HFFc6 (cell line): Measurements from ENCODE around the gene KLHL29. TPM values are rescaled to one million over a fixed set of nuclear protein-coding genes. Genes with fewer than 3 reads are reported as not detected.

Source experiments
- DNase-seq: peaks from one replicate; pipeline ENCODE4 v3.0.0-alpha.2; 2018
- H3K27ac Mint-ChIP-seq: 2 replicates; pipeline ENCODE4 v1.8.0; 2020; ENCODE audit warnings: mild to moderate bottlenecking, mixed read lengths
- H3K27me3 Mint-ChIP-seq: 2 replicates; pipeline ENCODE4 v1.8.0; 2021; ENCODE audit warnings: mild to moderate bottlenecking, moderate library complexity, mixed read lengths; ENCODE audit not compliant: insufficient read depth
- H3K36me3 Mint-ChIP-seq: 2 replicates; pipeline ENCODE4 v1.8.0; 2021; ENCODE audit warnings: low read depth, mixed read lengths
- H3K4me1 Mint-ChIP-seq: 2 replicates; pipeline ENCODE4 v1.8.0; 2020; ENCODE audit warnings: low read depth, mixed read lengths
- H3K4me3 Mint-ChIP-seq: 2 replicates; pipeline ENCODE4 v1.8.0; 2020; ENCODE audit warnings: mild to moderate bottlenecking, moderate library complexity, mixed read lengths
- H3K9me3 Mint-ChIP-seq: 2 replicates; pipeline ENCODE4 v1.8.0; 2020; ENCODE audit warnings: mild to moderate bottlenecking, mixed read lengths
- total RNA-seq, 6 experiments: library from RNA; stranded (reverse); fragmentation: NEBNext Ultra II Directional; extraction: Animal tissue kit (Norgen Biotek cat#: 25700); gene quantifications; 2 replicates in 1 of 6; 3 replicates in 5 of 6; pipeline ENCODE4 v1.2.3, GENCODE V29; 2021
- TF ChIP-seq, protein P1 (sequence below): fragments of 200-600 bp; sonication (generic); IDR thresholded peaks from 2 replicates; pipeline ENCODE4 v1.5.0; 2021; ENCODE audit warnings: antibody characterized with exemption, mild to moderate bottlenecking

Gene KLHL29
- total RNA-seq, 6 experiments from 2014 or later: 7.4 to 9.7 (median 8.6) TPM

DNA sequence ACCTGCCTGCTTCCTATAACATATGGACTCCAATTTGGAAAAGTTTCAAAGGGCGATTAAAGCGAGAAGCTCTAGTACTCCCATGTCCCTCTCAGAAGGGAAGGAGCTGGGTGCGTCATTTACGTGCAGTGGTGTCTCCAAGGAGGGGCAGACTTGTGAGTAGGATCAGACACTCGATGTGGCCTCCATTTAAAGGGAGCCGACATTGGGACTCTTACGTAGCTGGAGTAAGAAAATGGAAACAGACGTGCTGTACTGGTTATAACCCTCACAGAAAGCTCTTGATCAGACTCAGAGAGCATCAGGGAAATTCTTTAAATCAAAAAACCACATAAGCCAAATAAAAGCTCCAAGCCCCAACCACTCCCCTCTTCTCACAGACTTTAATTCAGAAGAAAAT, 198.5 kb downstream of the KLHL29 start:
- no peak for DNase-seq
- H3K27me3 Mint-ChIP-seq: peaks cover 4% of the 10 kb centered on the region; the same call in 1 of the 2 replicates

GRCh38 chr2:23584054-23584745, 199.2 kb downstream of the KLHL29 start:
- TF ChIP-seq, protein P1, sequence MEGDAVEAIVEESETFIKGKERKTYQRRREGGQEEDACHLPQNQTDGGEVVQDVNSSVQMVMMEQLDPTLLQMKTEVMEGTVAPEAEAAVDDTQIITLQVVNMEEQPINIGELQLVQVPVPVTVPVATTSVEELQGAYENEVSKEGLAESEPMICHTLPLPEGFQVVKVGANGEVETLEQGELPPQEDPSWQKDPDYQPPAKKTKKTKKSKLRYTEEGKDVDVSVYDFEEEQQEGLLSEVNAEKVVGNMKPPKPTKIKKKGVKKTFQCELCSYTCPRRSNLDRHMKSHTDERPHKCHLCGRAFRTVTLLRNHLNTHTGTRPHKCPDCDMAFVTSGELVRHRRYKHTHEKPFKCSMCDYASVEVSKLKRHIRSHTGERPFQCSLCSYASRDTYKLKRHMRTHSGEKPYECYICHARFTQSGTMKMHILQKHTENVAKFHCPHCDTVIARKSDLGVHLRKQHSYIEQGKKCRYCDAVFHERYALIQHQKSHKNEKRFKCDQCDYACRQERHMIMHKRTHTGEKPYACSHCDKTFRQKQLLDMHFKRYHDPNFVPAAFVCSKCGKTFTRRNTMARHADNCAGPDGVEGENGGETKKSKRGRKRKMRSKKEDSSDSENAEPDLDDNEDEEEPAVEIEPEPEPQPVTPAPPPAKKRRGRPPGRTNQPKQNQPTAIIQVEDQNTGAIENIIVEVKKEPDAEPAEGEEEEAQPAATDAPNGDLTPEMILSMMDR: no peak
- no peak overlapping the region for H3K4me3 Mint-ChIP-seq
- peaks cover 4% of the 10 kb centered on the region; the same call in 1 of the 2 replicates for H3K27me3 Mint-ChIP-seq
- H3K4me1 Mint-ChIP-seq: no peaks in the 10 kb centered on the region
- H3K27ac Mint-ChIP-seq: no peak overlapping the region
- DNase-seq: no peak
- H3K9me3 Mint-ChIP-seq: no peaks in the 10 kb centered on the region
- no peaks in the 10 kb centered on the region for H3K36me3 Mint-ChIP-seq

More for the DNA sequence above, 198.5 kb downstream of the KLHL29 start:
- Mint-ChIP-seq H3K27ac (no peak overlapping the region), H3K9me3 (no peaks in the 10 kb centered on the region), H3K36me3 (no peaks in the 10 kb centered on the region), H3K4me3 (no peak overlapping the region), H3K4me1 (no peaks in the 10 kb centered on the region)
- TF ChIP-seq, protein P1: no peak

DNA sequence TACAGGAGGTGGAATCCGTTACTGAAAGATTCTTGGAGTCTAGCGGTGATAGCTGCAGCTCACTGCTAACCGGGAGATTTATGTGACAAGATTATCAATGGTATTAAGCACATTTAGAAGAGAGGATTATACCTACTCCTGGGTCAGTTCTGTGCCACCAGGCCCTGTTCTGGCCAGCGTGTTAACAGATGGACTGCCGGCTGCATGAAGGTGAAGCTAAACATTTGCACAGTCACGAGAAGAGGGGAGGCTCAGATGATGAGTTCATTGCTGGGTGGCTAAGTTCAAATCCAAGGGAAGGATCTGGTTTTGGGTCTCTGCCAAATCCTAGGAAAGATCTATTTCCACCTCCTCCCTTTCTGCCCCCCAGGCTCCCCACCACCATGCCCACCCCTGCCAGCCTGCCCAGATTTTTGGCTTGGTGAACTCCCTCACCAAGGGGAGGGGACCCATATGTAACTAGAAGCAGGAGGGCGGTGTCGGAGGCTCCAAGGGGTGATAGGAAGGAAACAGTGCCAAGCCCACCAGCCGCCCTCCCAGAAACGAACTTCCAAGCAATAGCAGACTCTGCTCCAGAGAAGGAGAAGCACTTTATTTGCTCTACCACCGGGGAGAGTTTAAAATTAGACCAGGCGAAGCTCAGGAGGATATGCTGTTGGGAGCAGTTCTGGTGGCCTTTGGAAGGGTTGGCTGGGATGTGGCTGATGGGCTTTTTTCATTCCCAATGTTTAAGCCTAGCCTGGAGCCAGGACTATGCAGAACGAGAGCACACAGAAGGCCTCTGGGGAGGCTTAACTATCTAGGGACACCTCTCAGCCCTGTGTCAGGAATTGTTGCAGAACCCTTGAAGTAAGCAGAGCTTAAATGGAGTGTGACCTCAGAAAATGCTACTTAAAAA, 200.5 kb downstream of the KLHL29 start:
- H3K9me3 Mint-ChIP-seq: no peaks in the 10 kb centered on the region
- H3K27ac Mint-ChIP-seq: no peak overlapping the region
- no peak for DNase-seq
- H3K4me3 Mint-ChIP-seq: no peak overlapping the region
- H3K36me3 Mint-ChIP-seq: no peaks in the 10 kb centered on the region
- no peaks in the 10 kb centered on the region for H3K4me1 Mint-ChIP-seq
- H3K27me3 Mint-ChIP-seq: peaks cover 4% of the 10 kb centered on the region; the same call in 1 of the 2 replicates
- TF ChIP-seq, protein P1: no peak

DNA sequence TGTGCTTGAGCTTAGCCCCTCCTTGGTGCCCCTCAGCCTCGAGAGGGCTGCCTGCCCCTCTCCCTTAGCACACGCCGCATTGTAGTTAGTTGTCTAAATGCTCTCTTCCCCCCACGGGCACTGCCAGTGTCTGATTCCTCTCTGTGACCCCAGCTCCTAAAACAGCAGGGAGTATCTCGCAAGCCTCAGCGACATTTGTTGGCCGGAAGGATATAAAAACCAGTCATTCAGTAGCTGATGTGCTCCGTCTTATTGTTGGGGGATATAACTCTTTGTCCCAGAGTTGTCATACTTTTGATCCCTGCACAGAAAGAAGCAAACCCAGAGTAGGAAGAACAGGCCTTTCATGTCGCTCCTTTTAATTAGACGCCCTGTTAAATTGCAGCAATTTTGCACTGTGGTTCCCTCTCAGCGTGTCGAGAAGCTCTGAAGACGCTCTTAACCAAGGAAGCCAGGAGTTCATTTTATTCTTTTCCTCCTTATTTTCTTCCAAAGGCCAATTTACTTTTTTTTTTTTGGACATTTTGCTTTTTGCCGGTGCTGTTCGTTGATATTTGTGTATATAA, 201.8 kb downstream of the KLHL29 start:
- DNase-seq: no peak
- H3K4me3 Mint-ChIP-seq: no peak overlapping the region
- no peak overlapping the region for H3K27ac Mint-ChIP-seq
- H3K9me3 Mint-ChIP-seq: no peaks in the 10 kb centered on the region
- TF ChIP-seq, protein P1: no peak
- peaks cover 4% of the 10 kb centered on the region; the same call in 1 of the 2 replicates for H3K27me3 Mint-ChIP-seq
- no peaks in the 10 kb centered on the region for H3K4me1 Mint-ChIP-seq
- H3K36me3 Mint-ChIP-seq: no peaks in the 10 kb centered on the region

DNA sequence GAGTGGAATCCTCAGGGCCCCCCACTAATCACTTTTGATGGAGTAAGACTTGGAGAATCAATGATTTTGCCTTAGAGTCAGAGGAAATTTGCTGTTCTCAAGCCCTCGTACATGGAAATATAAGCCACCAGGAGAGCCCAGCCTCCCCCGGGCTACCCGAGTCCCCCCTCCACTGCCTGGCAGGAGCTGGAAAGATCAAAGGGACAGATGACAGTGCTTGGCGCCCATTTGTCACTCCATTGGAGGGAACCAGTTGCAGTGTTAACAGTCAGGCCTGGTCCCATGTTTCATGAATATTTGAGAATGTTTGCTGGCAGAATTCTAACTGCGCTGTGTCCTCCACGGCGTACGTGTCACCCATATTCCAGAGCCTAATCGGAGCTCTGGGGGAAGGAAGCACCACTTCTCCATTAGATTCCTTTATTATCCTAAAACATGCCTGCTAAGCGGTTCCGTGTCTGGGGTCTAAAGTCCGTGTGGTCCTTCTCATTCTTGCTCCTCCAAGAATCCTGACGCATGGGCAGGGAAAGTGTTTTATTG, 202.4 kb downstream of the KLHL29 start:
- H3K27ac Mint-ChIP-seq: no peak overlapping the region
- peaks cover 4% of the 10 kb centered on the region; the same call in 1 of the 2 replicates for H3K27me3 Mint-ChIP-seq
- no peaks in the 10 kb centered on the region for H3K4me1 Mint-ChIP-seq
- H3K9me3 Mint-ChIP-seq: no peaks in the 10 kb centered on the region
- H3K4me3 Mint-ChIP-seq: no peak overlapping the region
- TF ChIP-seq, protein P1: no peak
- H3K36me3 Mint-ChIP-seq: no peaks in the 10 kb centered on the region
- no peak for DNase-seq
